OCI-LY3 (cell line): ENCODE results near the gene CTDSPL.

Source experiments
- EZH2phosphoT487 ChIP-seq: fragments of 200-600 bp; shearing (Covaris generic); IDR thresholded peaks from 2 replicates; pipeline ENCODE4 v1.6.1; 2018; ENCODE audit warnings: antibody characterized with exemption, mixed run types, low read depth
- TF ChIP-seq, protein P1 (sequence below): fragments of 200-600, 300-600 bp; sonication (generic); IDR thresholded peaks from 2 replicates; pipeline ENCODE4 v1.5.1; 2014; ENCODE audit warnings: antibody characterized with exemption, low read length, low read depth

DNA sequence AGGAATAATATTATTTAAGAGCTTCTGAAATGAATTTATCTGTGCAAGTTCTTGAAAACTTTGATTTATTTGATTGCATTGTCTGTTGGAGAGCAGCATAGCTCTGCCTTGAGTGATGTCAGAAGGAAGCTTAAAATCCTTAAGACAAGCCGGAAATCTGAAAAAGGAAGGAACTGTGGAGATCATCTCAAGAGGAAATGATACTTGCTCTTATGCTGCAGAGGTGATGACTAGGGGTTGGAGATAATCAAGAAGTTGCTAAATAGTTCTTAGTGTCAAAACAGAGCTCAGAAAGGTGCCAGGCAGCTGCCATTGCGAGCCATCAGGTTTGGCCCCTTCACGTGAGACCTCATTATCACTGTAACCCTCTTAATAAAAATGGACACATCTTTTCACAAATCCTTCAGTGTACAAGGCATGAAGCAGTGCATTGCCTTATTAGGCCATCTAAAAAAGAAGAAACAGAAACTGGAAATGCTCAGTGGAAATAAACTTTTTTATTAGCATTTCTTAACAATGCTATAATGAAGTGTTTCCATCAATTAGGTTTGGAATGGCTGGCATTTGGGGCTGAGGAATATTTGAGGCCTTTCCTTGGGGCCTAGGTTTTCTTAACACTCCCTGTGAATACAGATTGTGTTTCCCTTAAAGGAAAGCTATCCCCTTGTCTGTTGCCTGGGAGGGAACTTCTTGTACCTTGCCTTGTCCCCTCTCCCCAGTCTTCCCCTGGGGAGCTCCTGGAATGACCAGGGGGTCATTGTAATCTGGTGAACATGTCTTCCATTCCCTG, 94.4 kb downstream of the CTDSPL start:
- TF ChIP-seq, protein P1, sequence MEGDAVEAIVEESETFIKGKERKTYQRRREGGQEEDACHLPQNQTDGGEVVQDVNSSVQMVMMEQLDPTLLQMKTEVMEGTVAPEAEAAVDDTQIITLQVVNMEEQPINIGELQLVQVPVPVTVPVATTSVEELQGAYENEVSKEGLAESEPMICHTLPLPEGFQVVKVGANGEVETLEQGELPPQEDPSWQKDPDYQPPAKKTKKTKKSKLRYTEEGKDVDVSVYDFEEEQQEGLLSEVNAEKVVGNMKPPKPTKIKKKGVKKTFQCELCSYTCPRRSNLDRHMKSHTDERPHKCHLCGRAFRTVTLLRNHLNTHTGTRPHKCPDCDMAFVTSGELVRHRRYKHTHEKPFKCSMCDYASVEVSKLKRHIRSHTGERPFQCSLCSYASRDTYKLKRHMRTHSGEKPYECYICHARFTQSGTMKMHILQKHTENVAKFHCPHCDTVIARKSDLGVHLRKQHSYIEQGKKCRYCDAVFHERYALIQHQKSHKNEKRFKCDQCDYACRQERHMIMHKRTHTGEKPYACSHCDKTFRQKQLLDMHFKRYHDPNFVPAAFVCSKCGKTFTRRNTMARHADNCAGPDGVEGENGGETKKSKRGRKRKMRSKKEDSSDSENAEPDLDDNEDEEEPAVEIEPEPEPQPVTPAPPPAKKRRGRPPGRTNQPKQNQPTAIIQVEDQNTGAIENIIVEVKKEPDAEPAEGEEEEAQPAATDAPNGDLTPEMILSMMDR = no peak
- TF ChIP-seq EZH2phosphoT487 = no peak
